Activated CD8-positive, alpha-beta memory T cell treated with anti-CD3 and anti-CD28 coated beads, Interleukin-2, amount 50 U/mL, for 24 hours (primary cell): ENCODE results near the gene ZNF205.
A peak's percentile ranks its signal among the peaks of the same experiment; 100 is the strongest.

Experiments
- DNase-seq: peaks from one replicate; pipeline ENCODE4 v3.0.0-alpha.2; 2020; ENCODE audit errors: extremely low read depth

ZNF205 gene

DNA sequence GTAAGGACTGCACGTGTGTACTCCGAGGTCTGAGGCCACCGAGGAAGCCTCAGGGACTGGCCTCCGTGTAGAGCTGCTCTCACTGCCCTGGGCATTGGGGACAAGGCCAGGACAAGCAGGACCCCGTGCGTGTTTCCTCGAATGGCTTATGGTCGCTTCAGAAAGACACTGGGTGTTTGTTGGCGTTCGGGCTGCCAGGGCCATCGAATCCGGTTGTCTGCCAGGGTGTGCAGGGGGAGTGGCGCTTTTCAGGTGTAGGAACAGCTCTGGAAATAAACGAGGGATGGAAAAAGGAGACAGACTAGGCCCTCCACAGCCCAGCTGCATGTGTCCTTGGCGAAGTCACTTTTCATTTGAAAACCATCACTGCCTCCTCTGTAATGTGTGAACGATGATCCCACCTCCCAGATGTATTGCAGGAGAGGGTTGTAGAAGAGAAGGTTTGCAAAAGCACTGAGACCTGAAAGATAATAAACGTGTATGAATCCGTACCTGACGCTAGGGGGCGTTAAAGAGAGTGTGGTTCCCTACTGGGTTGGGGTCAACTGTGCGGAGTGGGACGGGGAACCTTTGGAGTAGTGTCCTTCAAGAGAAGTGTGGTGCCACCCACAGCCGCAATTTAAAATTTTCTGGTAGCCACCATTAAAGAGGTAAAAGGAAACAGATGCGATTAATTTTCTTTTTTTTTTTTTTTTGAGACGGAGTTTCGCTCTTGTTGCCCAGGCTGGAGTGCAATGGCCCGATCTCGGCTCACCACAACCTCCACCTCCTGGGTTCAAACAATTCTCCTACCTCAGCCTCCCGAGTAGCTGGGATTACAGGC lies 11.2 kb upstream of the ZNF205 start:
- no peak for DNase-seq

DNA sequence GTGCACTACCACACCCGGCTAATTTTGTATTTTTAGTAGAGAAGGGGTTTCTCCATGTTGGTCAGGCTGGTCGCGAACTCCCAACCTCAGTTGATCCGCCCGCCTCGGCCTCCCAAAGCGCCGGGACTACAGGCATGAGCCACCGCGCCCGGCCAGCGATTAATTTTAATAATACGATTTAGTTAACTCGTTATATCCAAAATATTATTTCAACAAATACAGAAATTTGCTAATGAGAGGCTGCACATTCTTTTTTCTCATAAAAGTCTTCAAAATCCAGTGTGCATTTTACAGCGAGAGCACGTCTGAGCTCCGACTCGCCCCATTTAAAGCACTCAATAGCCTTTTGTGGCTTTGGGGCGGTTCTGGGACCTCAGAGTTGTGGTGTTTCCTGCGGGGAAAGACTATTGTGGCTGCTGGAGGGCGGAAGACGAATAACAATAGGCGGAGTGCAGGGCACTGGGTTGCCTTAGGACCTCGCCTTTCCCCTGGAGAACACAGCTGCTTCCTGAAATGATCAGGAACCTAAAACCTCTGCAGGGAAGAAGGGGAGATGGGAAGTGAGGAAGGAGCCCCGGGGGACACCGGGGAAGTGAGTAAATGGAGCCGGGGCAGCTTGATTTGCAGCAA lies 10.4 kb upstream of the ZNF205 start:
- no peak for DNase-seq

DNA sequence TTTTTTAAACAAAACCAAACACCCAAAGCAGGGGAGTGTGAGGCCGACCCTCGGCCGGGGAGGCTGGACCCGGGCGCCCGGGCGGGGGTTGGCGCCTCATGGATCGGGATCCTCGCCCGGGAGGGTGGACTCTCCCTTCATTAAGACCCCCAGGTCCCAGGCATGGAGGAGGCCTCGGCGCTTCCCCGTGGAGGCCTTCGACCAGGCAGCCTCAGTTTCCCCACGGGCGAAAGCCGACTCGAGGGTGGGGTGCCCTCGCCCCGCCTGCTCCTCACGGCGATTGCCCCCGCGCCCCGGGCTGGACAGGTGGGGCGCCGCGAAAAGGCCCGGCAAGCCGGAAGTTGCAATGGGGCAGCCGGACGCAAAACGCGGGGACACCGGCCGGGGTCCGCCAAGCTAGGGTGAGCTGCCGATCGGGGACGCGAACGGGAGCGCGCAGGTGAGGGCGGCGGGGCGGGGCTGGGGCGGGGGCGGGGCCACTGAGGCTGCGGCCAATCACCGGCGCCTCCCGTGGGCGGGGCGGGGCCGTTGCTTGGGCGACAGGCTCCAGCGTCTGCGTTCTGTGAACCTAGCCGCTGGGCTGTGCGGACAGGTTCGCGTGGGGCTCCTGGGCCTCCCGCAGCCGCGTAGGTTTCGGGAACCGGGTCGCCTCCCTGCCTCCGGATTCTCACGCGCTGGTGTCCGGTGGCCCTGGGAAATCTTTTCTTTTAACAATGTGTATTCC lies 6.0 kb upstream of the ZNF205 start:
- DNase-seq: peak; percentile 61

DNA sequence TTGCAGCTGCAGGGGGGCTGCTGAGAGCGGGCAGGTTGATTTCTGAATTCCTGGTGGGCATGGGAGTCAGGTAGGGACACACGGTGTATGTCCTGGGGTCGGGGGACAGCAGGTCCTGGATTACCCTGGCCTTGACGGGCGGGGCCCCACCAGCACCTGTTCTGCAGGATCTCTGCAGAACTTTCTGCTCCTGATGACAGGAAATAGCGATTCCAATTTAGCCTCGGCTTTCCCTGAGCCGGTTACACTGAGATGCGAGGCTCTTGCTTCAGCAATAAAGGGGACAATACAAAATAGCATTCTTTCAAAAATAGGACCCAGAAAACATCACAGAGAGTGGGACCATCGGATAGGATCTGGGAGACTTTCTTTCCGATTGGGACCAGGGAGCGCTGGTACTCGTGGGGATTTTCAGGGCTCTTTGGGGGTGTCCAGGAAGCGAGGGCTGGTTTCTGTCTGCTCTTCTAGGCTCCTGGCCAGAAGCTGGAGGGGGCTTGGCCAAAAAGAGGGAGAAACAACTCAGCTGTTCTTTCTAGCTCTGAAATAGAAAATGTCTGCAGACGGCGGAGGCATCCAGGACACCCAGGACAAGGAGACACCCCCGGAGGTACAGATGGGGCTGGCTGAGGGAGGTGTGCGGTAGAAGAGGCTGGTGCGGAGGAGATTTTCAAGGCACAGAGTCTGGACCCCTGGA lies 642 bp downstream of the ZNF205 start:
- no peak for DNase-seq

DNA sequence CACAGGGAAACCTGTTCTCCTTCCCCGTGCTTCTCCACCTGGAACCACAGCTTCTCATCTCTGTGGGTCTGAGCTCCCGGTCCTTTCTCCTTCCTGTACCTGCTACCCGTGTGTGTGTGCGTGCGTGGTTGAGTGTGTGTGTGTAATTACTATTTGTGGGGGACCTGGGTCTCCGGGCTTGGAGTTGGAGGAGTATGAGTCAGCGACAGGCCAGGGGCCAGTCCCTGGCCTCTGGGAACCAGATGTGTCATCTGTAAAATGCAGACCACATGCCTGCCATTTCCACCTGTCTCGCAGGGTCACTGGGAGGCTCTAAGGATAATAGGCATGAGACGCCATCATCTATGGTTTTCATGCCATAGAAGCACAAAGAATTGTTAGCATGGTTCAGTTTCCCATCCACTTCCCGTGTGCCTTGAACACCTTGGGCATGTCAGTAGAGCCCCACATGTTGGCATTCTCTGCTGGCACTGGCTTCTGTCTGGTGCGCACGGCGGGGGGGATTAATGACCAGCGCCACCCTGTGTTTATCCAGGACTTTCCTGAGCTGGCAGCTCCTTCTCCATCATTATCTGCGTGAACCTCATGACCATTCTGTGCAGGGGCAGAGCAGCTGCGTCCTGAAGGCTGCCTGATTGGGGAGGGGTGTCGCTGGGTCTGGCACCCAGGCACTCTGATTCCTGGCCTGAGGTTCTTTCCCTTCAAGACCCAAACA lies 1.5 kb downstream of the ZNF205 start:
- no peak for DNase-seq

DNA sequence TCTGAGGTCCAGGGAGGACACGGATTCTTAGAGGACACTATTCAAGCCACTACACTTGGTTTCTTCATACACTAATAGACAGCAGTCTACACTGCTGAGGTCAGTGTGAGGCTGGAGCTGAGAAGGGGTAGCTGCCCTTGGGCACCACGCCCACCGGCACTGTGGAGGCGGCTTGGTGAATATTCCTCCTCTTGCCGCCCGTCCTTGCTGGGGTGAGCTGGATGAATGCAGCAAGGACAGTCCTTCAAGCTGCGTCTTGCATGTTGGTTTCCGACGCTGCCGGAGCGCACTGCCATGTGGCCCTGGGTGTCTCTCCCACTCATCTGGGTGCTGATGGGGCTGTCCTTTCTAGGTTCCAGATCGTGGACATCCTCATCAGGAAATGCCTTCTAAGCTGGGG lies 2.6 kb downstream of the ZNF205 start:
- DNase-seq: no peak

DNA sequence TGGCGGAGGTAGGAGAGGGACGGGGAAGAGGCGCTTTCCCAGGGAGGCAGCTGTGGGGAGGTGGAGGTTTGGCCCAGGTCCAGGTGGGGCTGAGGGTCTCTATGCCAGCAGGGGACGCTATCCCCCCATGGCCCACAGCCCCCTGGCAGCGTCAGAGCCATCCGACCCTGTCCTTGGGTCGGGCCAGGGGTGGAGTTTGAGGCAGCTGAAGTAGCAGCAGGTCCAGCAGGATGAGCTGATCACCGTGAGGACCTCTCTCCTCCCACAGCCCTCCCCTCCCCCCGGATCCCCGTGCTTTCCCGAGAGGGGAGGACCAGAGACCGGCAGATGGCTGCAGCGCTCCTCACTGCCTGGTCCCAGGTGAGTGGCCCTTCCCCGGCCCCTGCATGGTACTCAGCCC lies 3.2 kb downstream of the ZNF205 start:
- DNase-seq: no peak

DNA sequence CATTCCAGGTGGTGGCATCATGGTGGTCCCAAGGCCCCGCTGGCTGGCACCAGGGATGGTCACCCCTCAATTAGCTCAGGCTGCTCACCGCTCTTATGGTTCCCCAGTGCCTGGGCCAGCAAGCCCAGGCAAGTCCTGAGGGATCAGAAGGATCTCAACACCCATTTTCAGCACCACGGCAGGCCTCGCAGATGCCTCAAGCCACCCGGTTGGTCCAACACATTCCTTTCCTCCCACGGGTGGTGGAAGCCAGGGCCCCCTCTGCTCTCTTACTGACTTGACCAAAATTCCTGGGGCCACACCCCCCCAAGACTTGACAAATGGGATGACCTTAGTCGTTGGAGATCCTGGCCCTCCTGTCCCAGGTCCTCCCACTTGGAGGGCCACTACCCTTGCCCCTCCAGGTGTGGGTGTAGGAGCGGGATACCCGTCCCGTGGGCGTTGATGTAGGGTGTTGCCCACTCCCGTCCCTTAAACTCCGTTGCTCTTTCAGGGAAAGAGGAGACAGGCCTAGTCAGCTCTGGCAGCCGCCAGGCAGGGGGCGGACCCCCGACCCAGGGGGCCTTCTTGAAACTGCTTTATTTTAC lies 5.9 kb downstream of the ZNF205 start:
- DNase-seq: no peak

DNA sequence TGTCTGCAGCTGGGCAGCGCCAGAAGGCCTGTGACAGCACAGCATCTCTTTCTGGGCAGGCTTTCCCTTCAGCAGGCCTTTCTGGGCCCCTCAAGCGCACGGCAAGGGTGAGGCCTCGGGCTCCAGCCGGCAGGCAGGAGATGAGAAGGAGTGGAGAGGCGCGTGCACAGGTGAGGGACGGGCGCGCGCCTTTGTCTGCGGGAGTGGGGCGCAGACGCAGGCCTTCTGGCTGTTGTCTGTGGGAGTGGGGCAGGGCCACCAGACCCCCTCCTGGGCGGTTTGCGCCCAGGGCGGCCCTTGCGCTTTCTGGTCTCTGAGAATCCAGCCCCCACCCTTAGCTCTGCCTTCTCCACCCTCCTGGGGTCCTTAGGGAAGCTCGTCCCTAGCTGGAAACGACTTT lies 6.5 kb downstream of the ZNF205 start:
- no peak for DNase-seq

DNA sequence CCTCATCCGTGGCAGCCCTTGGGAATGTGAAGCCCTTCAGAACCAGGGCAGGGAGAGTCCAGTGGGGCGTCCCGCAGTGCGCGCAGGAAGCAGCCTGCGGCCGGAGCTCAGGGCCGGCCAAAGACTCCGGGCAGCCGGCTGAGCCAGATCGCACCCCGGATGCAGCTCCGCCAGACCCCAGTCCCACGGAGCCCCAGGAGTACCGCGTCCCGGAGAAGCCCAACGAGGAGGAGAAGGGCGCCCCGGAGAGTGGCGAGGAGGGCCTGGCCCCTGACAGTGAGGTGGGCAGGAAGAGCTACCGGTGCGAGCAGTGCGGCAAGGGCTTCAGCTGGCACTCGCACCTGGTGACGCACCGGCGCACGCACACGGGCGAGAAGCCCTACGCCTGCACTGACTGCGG lies 6.9 kb downstream of the ZNF205 start:
- no peak for DNase-seq

DNA sequence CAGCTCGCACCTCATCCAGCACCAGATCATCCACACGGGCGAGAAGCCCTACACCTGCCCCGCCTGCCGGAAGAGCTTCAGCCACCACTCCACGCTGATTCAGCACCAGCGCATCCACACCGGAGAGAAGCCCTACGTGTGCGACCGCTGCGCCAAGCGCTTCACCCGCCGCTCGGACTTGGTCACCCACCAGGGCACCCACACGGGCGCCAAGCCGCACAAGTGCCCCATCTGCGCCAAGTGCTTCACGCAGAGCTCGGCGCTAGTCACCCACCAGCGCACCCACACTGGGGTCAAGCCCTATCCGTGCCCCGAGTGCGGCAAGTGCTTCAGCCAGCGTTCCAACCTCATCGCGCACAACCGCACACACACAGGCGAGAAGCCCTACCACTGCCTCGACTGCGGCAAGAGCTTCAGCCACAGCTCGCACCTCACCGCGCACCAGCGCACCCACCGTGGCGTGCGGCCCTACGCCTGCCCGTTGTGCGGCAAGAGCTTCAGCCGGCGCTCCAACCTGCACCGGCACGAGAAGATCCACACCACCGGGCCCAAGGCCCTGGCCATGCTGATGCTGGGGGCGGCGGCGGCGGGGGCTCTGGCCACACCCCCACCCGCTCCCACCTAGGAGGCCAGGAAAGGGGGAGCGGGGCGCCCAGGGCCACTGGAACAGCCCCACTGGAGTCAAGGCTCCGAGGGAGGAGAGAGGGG lies 7.5 kb downstream of the ZNF205 start:
- DNase-seq: no peak

DNA sequence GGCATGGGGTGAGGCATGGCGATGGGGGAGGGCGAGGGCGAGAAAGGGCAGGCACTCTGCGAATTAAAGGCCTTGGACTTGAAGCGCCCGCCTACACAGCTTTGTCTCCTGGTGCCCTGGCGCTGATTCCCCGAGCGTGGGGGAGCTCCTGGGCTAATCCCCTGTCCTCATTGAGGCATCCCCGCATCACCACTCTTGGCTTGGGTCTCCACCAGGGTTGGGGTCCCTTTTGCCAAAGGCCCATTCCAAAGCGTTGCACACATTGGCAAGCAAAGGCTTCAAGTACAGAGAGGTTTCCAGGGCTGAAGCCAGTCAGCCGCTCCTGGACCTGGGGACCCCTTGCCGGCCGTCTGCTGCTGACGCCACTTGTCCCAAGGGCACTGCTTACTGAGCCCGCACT lies 8.0 kb downstream of the ZNF205 start:
- no peak for DNase-seq

DNA sequence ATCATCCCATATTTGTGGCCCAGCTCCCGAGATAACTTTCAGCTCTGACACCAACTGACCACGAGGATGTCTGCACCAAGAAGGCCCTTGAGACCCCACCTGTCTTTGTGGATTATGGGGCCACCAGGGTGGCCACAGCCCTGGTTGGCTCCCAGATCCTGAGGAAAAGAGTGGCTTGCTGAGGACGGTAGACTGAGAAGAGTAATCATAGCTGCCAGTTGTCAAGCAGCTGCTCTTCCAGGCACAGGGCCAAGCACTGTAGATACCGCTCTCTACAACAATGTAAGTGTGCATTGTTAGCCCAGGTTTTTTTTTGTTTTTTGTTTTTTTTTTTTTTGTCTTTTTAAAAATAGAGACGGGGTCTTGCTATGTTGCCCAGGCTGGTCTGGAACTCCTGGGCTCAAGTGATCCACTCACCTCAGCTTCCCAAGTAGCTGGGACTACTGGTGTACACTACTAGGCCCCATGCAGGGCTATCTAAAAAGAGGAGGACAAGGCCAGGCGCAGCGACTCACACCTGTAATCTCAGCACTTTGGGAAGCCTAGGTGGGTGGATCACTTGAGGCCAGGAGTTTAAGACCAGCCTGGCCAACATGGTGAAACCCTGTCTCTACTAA lies 9.6 kb downstream of the ZNF205 start:
- DNase-seq: no peak

DNA sequence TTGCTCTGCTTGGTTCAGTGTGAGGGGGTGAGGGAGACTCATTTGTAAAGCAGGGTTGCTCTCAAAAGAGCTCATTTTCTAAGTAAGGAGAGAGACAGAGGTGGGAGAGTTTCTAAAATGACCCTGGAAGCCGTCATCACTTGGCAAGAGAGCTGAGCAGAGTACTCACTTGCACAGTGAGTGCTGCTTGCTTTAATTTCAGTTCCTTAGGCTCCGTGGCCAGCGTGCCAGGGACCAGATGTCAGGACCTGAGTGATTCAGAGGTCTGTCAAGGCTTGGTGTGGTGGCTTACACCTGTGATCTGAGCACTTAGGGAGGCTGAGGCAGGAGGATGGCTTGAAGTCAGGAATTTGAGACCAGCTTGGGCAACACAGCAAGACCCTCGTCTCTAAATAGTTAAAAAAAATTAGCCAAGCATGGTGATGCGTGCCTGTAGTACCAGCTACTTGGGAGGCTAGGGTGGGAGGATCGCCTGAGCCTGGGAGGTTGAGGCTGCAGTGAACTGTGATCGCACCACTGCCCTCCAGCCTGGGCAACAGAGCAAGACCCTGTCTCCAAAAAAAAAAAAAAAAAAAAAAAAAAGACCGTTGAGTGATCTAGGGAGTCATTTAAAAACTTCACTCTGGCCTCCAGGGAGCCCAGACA lies 10.7 kb downstream of the ZNF205 start:
- DNase-seq: no peak

DNA sequence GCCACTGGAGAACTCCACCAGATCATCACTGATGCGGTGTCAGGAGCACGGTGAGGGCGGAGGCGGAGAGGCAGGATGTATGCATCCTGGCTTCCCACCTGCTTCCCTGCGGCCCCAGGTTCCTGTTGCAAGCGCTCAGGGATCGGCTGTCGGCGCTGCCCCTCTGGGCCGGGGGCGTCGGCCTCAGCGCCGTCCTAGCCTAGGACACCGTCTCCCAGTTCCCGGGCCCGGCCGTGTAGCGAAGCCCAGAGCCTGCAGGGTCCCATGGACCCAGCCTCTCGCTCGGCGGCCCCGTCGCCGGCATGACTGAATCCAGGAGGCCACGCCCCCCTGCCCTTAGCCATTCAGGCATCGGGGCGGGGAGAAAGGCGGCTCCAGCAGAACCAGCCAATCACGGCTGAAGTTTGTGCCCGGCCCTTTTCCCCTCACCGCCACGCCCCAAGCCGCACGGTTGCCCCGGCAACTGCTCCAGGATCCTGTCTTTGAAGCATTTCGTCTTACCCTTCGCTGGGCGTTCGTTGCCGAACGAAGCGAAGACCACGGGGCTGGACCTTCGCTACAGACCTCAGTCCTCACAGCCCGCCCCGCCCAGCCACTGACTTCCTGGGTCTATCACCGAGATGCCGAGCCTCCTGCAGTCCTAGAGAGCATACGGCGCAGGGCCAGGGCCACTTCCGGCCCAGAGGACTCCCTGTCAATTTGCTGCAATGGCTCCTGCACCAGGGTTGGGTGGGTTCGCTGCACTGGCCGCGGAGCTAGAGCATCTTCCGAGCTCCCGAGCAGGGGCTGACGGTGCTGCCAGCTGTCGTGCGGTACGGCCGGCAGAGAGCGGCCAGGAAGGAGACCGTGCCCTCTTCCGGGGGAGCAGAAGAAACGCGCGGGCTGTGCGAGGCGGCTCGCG lies 11.8 kb downstream of the ZNF205 start:
- peak; percentile 90 for DNase-seq

DNA sequence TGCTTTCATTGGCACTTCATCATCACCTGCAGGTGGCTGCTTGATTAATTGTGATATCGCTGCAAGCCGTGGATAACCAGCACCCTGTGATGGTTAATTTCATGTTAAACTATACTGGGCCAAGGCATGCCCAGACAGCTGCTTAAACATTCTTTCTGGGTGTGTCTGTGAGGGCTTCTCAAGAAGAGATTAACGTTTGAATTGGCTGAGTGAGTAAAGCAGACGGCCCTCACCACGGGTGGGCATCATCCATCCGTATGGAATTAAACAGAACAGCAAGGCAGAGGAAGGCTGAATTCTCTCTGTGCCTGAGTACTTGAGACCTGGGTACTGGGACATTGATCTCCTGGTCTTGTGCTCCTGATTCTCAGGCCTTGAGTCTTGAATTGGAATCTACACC lies 15.4 kb downstream of the ZNF205 start:
- no peak for DNase-seq

DNA sequence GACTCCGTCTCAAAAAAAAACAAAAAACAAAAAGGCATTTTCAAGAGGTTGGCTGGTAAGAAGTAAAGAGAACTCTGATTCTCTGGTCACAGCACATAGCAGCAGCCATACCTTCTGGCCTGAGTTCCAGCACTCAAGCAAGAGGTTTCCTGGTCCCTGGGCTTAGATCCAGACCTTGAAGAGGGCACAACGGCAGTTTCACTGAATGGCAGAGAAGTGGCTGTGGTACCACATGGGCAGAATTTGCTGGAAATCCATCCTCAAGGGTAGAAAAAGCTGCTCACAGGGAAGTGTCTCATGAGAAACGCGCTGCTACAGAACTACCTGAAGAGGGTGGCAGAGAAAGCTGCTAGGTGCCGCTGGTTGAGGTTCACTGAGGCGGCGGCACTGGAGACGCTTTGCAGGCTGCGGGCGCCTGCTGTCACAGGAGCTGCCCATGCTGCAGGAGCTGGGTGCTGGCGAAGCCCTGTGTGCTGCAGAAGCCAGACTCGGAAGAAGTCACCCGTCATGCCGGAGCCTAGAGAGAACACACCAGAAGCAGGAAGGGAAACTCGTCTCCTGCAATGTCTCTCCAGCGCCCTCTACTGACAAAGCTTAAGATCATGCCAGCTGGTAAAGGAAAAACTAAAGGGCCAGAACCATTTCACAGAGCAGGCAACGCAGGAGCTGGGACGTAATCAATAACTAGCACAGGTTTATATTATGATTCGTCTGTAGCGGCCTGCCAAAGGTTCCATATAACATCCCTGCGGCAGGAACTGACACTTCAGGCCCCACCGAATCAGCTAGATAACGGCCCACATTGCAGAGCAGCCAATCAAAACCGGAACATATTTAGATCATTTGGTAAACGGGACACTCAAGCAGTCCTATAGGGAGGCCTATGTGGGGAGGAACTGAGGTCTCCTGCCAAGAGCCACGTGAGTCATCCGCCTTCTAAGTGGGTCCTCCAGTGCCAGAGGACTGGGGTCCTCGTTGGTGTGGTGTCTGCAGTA lies 17.0 kb downstream of the ZNF205 start:
- no peak for DNase-seq
